ENCODE measurements around the gene NECAB3. TPM values are rescaled to one million over a fixed set of nuclear protein-coding genes. Genes with fewer than 3 reads are reported as not detected.

NECAB3 gene
- total RNA-seq, 3 donors from 2014 or later (not counting 1 experiment from before 2014, with no cell fraction given): 9.7 to 18.1 (median 13.4) TPM

DNA sequence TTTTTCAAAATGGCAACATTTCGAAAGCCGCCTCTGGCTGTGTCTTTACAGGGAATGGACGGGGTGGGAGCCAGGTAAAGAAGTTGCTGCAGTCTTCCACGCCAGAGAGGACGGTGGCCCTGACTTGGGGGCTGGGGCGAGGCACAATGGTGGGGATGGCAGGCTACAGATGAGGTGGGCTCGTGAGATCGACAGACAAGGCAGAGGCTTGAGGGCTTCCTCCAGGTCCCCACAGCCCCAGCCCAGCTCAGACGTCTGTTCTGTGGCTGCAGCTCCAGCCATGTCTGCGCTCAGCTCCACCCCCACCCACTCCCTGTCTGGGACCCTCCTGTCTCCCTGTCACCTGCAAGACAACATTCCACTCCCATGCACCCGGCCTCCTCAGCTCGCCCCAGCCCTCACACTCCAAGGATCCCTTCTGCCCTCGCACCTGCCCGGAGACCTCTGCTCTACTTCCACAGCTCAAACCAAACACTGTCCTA lies 19.5 kb downstream of the NECAB3 start:
- WGBS (ENCODE audit: insufficient coverage): 84% methylated on average over 14 of the region's 14 CpGs
- intact Hi-C loops (cut with micrococcal nuclease): no loop called here
- Mint-ChIP-seq H3K27ac (no peak overlapping the region), H3K4me3 (no peak overlapping the region), H3K4me1 (peaks cover 0 to 5% of the 10 kb centered on the region in 2 donors), H3K27me3 (ENCODE audit: low read depth in 2 of 2) (no peaks in the 10 kb centered on the region), H3K36me3 (no peaks in the 10 kb centered on the region), H3K9me3 (no peaks in the 10 kb centered on the region)
- TF ChIP-seq, protein P1, sequence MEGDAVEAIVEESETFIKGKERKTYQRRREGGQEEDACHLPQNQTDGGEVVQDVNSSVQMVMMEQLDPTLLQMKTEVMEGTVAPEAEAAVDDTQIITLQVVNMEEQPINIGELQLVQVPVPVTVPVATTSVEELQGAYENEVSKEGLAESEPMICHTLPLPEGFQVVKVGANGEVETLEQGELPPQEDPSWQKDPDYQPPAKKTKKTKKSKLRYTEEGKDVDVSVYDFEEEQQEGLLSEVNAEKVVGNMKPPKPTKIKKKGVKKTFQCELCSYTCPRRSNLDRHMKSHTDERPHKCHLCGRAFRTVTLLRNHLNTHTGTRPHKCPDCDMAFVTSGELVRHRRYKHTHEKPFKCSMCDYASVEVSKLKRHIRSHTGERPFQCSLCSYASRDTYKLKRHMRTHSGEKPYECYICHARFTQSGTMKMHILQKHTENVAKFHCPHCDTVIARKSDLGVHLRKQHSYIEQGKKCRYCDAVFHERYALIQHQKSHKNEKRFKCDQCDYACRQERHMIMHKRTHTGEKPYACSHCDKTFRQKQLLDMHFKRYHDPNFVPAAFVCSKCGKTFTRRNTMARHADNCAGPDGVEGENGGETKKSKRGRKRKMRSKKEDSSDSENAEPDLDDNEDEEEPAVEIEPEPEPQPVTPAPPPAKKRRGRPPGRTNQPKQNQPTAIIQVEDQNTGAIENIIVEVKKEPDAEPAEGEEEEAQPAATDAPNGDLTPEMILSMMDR (IDR thresholded peaks at IDR 0.05): no peak
- DNase-seq (no peak), ATAC-seq (no peak)
- H3K27me3 ChIP-seq (ENCODE audit: control insufficient read depth, insufficient read depth, low read length): no peaks in the 10 kb centered on the region
- no peaks in the 10 kb centered on the region for H3K36me3 ChIP-seq (ENCODE audit: control insufficient read depth, insufficient read depth, low read length)
- H3K4me1 ChIP-seq (ENCODE audit: control insufficient read depth, insufficient read depth, low read length): peaks cover 3% of the 10 kb centered on the region
- H3K27ac ChIP-seq (ENCODE audit: low read length): no peak overlapping the region
- H3K9me3 ChIP-seq (ENCODE audit: control insufficient read depth, insufficient read depth, low read length): no peaks in the 10 kb centered on the region
- no peak overlapping the region for H3K4me3 ChIP-seq (ENCODE audit: low read length)

GRCh38 chr20:33653900-33654596 lies 20.2 kb downstream of the NECAB3 start:
- H3K9me3 ChIP-seq (ENCODE audit: control insufficient read depth, insufficient read depth, low read length): no peaks in the 10 kb centered on the region
- Mint-ChIP-seq H3K4me3 (no peak overlapping the region), H3K9me3 (no peaks in the 10 kb centered on the region), H3K27me3 (ENCODE audit: low read depth in 2 of 2) (no peaks in the 10 kb centered on the region), H3K4me1 (peaks cover 2 to 5% of the 10 kb centered on the region in 2 donors), H3K36me3 (no peaks in the 10 kb centered on the region), H3K27ac (no peak overlapping the region)
- ATAC-seq: no peak
- H3K4me1 ChIP-seq (ENCODE audit: control insufficient read depth, insufficient read depth, low read length): peaks cover 9% of the 10 kb centered on the region
- H3K36me3 ChIP-seq (ENCODE audit: control insufficient read depth, insufficient read depth, low read length): no peaks in the 10 kb centered on the region
- DNase-seq: no peak
- no peak overlapping the region for H3K27ac ChIP-seq (ENCODE audit: low read length)
- intact Hi-C loops (cut with micrococcal nuclease): no loop called here
- TF ChIP-seq, protein P1 (IDR thresholded peaks at IDR 0.05): no peak
- H3K27me3 ChIP-seq (ENCODE audit: control insufficient read depth, insufficient read depth, low read length): no peaks in the 10 kb centered on the region
- H3K4me3 ChIP-seq (ENCODE audit: low read length): no peak overlapping the region
- 92% methylated on average over 11 of the region's 11 CpGs for WGBS (ENCODE audit: insufficient coverage)

- no peak overlapping the region for H3K4me3 ChIP-seq (ENCODE audit: low read length)
- no peaks in the 10 kb centered on the region for H3K9me3 ChIP-seq (ENCODE audit: control insufficient read depth, insufficient read depth, low read length)
- peak; percentile 48 to 72 (median 70) for ATAC-seq
- no peaks in the 10 kb centered on the region for H3K27me3 Mint-ChIP-seq (ENCODE audit: low read depth in 2 of 2)
- intact Hi-C loops (cut with micrococcal nuclease): no loop called here
- H3K9me3 Mint-ChIP-seq: no peaks in the 10 kb centered on the region
- no peaks in the 10 kb centered on the region for H3K36me3 Mint-ChIP-seq
- no peaks in the 10 kb centered on the region for H3K27me3 ChIP-seq (ENCODE audit: control insufficient read depth, insufficient read depth, low read length)
- peaks cover 9 to 12% of the 10 kb centered on the region in 2 donors for H3K4me1 Mint-ChIP-seq
- H3K4me1 ChIP-seq (ENCODE audit: control insufficient read depth, insufficient read depth, low read length): peaks cover 16% of the 10 kb centered on the region
- H3K4me3 Mint-ChIP-seq: no peak overlapping the region
- DNase-seq: peak in 1 of 2 donors; percentile 71
- no peak overlapping the region for H3K27ac Mint-ChIP-seq
- TF ChIP-seq, protein P1 (IDR thresholded peaks at IDR 0.05): peak; percentile 47
- H3K27ac ChIP-seq (ENCODE audit: low read length): no peak overlapping the region
- no peaks in the 10 kb centered on the region for H3K36me3 ChIP-seq (ENCODE audit: control insufficient read depth, insufficient read depth, low read length)
- 67% methylated on average over 16 of the region's 16 CpGs for WGBS (ENCODE audit: insufficient coverage)
Observed at GRCh38 chr20:33653218-33653899, 20.9 kb downstream of the NECAB3 start.
